Measurements from ENCODE around the gene PRKCSH.

Gene PRKCSH

GRCh38 chr19:11478167-11479089, 43.0 kb downstream of the PRKCSH start:
- POLR2A ChIA-PET: no interaction called here
- TF ChIP-seq SP1 (IDR thresholded peaks at IDR 0.05) (no peak), CTBP1 (IDR thresholded peaks at IDR 0.05; ENCODE audit: borderline replicate concordance) (no peak), PKNOX1 (IDR thresholded peaks at IDR 0.05) (no peak), LEF1 (IDR thresholded peaks at IDR 0.05; ENCODE audit: borderline replicate concordance) (no peak), L3MBTL2 (conservative IDR thresholded peaks at IDR 0.05) (no peak), ELF4 (IDR thresholded peaks at IDR 0.05) (no peak), HDGF (IDR thresholded peaks at IDR 0.05; ENCODE audit: borderline replicate concordance) (no peak), ZNF384 (IDR thresholded peaks at IDR 0.05) (no peak), FOXA1 (IDR thresholded peaks at IDR 0.05) (no peak), ARNT (IDR thresholded peaks at IDR 0.05) (no peak), TARDBP (IDR thresholded peaks at IDR 0.05) (no peak), SUZ12 (IDR thresholded peaks at IDR 0.05) (no peak), BHLHE40 (IDR thresholded peaks at IDR 0.05; ENCODE audit: borderline replicate concordance) (no peak), FOXK2 (IDR thresholded peaks at IDR 0.05) (no peak), NFRKB (IDR thresholded peaks at IDR 0.05) (no peak), FOXM1 (IDR thresholded peaks at IDR 0.05; ENCODE audit: borderline replicate concordance) (no peak)
- CTCF ChIA-PET: interaction anchor here (0.6 to 0.7 kb wide), 2 partner anchors 1456 to 1619 kb away, joined by 4 to 9 read pairs; no protein-coding TSS in a partner anchor
- no peak for DNase-seq (ENCODE audit: extremely low spot score)

DNA sequence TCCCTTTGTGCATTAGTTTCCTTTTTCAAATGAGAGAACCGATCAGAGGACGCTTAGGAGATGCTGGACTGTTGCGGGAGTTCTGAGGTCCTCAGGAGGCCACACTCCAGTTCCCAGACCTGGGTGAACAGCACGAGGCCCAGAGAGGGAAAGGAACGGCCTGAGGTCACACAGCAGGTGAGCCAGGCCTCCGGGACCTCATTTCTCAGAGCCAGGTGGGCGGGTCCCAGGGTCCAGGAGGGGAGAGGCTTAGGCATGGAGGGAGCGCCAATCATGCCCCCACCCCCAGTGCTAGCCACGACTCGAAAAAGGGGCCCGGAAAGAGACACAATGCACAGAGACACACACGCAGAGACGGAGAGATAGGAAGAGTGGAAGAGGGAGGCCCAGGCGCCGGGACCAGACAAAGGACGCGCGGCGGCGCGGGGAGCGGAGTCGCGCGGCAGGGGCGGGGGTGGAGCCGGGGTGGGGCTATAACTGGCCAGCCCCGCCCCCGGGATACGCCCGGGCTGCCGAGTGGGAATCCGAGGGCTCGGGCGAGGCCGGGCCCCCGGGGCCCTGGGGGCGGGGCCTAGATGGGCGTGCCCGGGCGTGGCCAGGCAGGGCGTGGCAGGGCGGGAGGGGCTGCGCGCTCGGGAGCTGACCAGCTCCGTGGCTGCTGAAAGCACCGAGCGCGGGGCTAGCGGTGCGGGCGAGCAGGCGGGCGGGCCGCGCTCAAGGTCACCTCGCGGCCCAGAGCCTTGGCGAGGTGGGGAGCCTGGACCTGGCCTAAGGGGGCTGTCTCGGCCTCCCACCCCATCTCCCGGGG, 43.9 kb downstream of the PRKCSH start:
- ChIA-PET CTCF (no interaction called here), POLR2A (no interaction called here)
- TF ChIP-seq ARNT (IDR thresholded peaks at IDR 0.05): no peak
- TF ChIP-seq NFRKB (IDR thresholded peaks at IDR 0.05): no peak
- no peak for TF ChIP-seq FOXK2 (IDR thresholded peaks at IDR 0.05)
- no peak for TF ChIP-seq LEF1 (IDR thresholded peaks at IDR 0.05; ENCODE audit: borderline replicate concordance)
- no peak for TF ChIP-seq BHLHE40 (IDR thresholded peaks at IDR 0.05; ENCODE audit: borderline replicate concordance)
- TF ChIP-seq SUZ12 (IDR thresholded peaks at IDR 0.05): no peak
- TF ChIP-seq ZNF384 (IDR thresholded peaks at IDR 0.05): no peak
- 0 out of 2 replicates have a peak, but pooled peaks have one; percentile 7 for TF ChIP-seq PKNOX1 (IDR thresholded peaks at IDR 0.05)
- peak; percentile 74 for DNase-seq (ENCODE audit: extremely low spot score)

- POLR2A ChIA-PET: no interaction called here
These were observed 44.7 kb downstream of the PRKCSH start for GRCh38 chr19:11479898-11480714.

More at GRCh38 chr19:11479898-11480714, 44.7 kb downstream of the PRKCSH start:
- no peak for DNase-seq (ENCODE audit: extremely low spot score)
- CTCF ChIA-PET: interaction anchor here (3.0 kb wide), 1 partner anchor 99 kb away, joined by 14 read pairs; no protein-coding TSS in a partner anchor
- no peak for TF ChIP-seq L3MBTL2 (conservative IDR thresholded peaks at IDR 0.05)
- no peak for TF ChIP-seq FOXK2 (IDR thresholded peaks at IDR 0.05)
- TF ChIP-seq ARNT (IDR thresholded peaks at IDR 0.05): no peak
- no peak for TF ChIP-seq BHLHE40 (IDR thresholded peaks at IDR 0.05; ENCODE audit: borderline replicate concordance)
- TF ChIP-seq CTBP1 (IDR thresholded peaks at IDR 0.05; ENCODE audit: borderline replicate concordance): no peak
- no peak for TF ChIP-seq FOXM1 (IDR thresholded peaks at IDR 0.05; ENCODE audit: borderline replicate concordance)
- TF ChIP-seq PKNOX1 (IDR thresholded peaks at IDR 0.05): no peak
- TF ChIP-seq NFRKB (IDR thresholded peaks at IDR 0.05): no peak
- TF ChIP-seq TARDBP (IDR thresholded peaks at IDR 0.05): no peak
- TF ChIP-seq SUZ12 (IDR thresholded peaks at IDR 0.05): no peak
- TF ChIP-seq SP1 (IDR thresholded peaks at IDR 0.05): no peak
- TF ChIP-seq ELF4 (IDR thresholded peaks at IDR 0.05): no peak
- no peak for TF ChIP-seq FOXA1 (IDR thresholded peaks at IDR 0.05)
- no peak for TF ChIP-seq HDGF (IDR thresholded peaks at IDR 0.05; ENCODE audit: borderline replicate concordance)
- no peak for TF ChIP-seq ZNF384 (IDR thresholded peaks at IDR 0.05)
- TF ChIP-seq LEF1 (IDR thresholded peaks at IDR 0.05; ENCODE audit: borderline replicate concordance): no peak

Data from HEK293T (cell line).